AG20443 (cell line): ENCODE measurements around the gene CRLF3.
"Not testable (repeated sequence)": the region's sequence is repeated elsewhere in the genome, so short reads cannot be mapped to it uniquely, and the experiment has no call there.

ENCODE experiments used
- DNase-seq: peaks from one replicate; pipeline ENCODE4 v3.0.0; 2012; ENCODE audit warnings: low spot score, mixed read lengths

CRLF3 gene

DNA sequence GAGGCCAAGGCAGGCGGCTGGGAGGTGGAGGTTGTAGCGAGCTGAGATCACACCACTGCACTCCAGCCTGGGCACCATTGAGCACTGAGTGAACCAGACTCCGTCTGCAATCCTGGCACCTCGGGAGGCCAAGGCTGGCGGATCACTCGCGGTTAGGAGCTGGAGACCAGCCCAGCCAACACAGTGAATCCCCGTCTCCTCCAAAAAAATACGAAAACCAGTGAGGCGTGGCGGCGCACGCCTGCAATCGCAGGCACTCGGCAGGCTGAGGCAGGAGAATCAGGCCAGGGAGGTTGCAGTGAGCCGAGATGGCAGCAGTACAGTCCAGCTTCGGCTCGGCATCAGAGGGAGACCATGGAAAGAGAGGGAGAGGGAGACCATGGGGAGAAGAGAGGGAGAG lies 88.1 kb downstream of the CRLF3 start:
- not testable (repeated sequence) for DNase-seq

DNA sequence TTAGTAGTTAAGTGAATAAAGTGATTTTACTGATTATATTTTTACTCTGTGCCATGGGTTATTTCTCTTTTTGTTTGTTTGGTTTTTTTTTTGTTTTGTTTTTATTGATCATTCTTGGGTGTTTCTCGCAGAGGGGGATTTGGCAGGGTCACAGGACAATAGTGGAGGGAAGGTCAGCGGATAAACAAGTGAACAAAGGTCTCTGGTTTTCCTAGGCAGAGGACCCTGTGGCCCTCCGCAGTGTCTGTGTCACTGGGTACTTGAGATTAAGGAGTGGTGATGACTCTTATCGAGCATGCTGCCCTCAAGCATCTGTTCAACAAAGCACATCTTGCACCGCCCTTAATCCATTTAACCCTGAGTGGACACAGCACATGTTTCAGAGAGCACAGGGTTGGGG lies 88.8 kb downstream of the CRLF3 start:
- DNase-seq: not testable (repeated sequence)

DNA sequence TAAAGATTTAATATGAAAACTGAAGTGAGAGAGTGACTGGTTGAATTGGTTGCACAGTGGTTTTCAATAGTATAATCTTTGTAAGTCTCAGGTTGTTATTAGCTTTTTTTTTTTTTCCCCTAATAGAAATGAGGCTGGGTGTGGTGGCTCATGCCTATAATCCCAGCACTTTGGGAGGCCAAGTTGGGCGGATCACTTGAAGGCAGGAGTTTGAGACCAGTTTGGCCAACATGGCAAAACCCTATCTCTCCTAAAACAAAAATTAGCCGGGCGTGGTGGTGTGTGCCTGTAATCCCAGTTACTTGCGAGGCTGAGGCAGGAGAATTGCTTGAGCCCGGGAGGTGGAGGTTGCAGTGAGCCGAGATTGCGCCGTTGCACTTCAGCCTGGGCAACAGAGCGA lies 89.3 kb downstream of the CRLF3 start:
- not testable (repeated sequence) for DNase-seq

DNA sequence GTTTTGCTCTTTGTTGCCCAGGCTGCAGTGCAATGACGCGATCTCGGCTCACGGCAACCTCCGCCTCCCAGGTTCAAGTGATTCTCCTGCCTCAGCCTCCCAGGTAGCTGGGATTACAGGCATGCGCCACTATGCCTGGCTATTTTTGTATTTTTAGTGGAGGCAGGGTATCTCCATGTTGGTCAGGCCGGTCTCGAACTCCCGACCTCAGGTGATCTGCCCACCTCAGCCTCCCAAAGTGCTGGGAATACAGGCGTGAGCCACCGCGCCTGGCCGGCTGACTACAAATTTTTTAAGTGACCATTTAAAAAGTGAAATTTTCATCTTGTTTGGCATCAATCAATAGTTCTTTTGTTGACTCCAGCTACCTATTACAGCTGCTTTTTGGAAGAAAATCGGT lies 90.3 kb downstream of the CRLF3 start:
- not testable (repeated sequence) for DNase-seq
